WTC11 (cell line): ENCODE results near the gene C16orf95.

ENCODE experiments used
- AFF4 ChIP-seq: sonication (generic); formaldehyde crosslinking; IDR thresholded peaks from 2 replicates; pipeline ENCODE4 v1.8.1; 2023; ENCODE audit warnings: mild to moderate bottlenecking, missing genetic modification reagents, borderline replicate concordance
- CTCF ChIP-seq: fragments of 200-600 bp; IDR thresholded peaks from 2 replicates; pipeline ENCODE4 v1.8.0; 2022; ENCODE audit warnings: antibody characterized with exemption
- FOXJ3 ChIP-seq: sonication (generic); formaldehyde crosslinking; IDR thresholded peaks from 2 replicates; pipeline ENCODE4 v1.9.0; 2021; ENCODE audit warnings: missing genetic modification reagents, mild to moderate bottlenecking, borderline replicate concordance
- FOXK1 ChIP-seq: sonication (generic); formaldehyde crosslinking; IDR thresholded peaks from 2 replicates; pipeline ENCODE4 v1.8.0; 2022; ENCODE audit warnings: mild to moderate bottlenecking, moderate library complexity, missing genetic modification reagents
- KAT7 ChIP-seq: sonication (generic); formaldehyde crosslinking; IDR thresholded peaks from 2 replicates; pipeline ENCODE4 v1.8.1; 2023; ENCODE audit warnings: missing genetic modification reagents, mild to moderate bottlenecking, borderline replicate concordance
- MAX ChIP-seq: sonication (generic); formaldehyde crosslinking; IDR thresholded peaks from 2 replicates; pipeline ENCODE4 v1.8.0; 2022; ENCODE audit warnings: mild to moderate bottlenecking, missing genetic modification reagents
- MYBL2 ChIP-seq: sonication (generic); formaldehyde crosslinking; IDR thresholded peaks from 2 replicates; pipeline ENCODE4 v1.8.1; 2023; ENCODE audit warnings: mild to moderate bottlenecking, moderate library complexity, missing genetic modification reagents
- RELA ChIP-seq: sonication (generic); formaldehyde crosslinking; IDR thresholded peaks from 2 replicates; pipeline ENCODE4 v1.8.1; 2022; ENCODE audit warnings: missing genetic modification reagents, mild to moderate bottlenecking, borderline replicate concordance
- ZNF317 ChIP-seq: sonication (generic); formaldehyde crosslinking; IDR thresholded peaks from 2 replicates; pipeline ENCODE4 v1.8.1; 2023; ENCODE audit warnings: low read depth, mild to moderate bottlenecking, moderate library complexity, missing genetic modification reagents, borderline replicate concordance

- TF ChIP-seq MYBL2 = no peak
- no peak for TF ChIP-seq RELA (CRISPR knock-in tag)
- TF ChIP-seq CTCF = no peak
- TF ChIP-seq MAX (CRISPR knock-in tag) = no peak
- TF ChIP-seq KAT7 (CRISPR knock-in tag) = no peak
- no peak for TF ChIP-seq AFF4 (CRISPR knock-in tag)
- no peak for TF ChIP-seq ZNF317 (CRISPR knock-in tag)
- TF ChIP-seq FOXJ3 (CRISPR knock-in tag) = no peak
- no peak for TF ChIP-seq FOXK1 (CRISPR knock-in tag)
Measured at GRCh38 chr16:87343753-87344050, 26.5 kb upstream of the C16orf95 start.
